OCI-LY1 (cell line): Measurements from ENCODE around the gene DGKD.

Experiments
- CTCF ChIP-seq: fragments of 200-600 bp; sonication (generic), shearing (Covaris generic); IDR thresholded peaks from 2 replicates; pipeline ENCODE4 v1.5.1; 2017; ENCODE audit warnings: mild to moderate bottlenecking, antibody characterized with exemption, low read length, moderate library complexity, mixed read lengths
- EZH2 ChIP-seq: fragments of 200-600 bp; sonication (generic), shearing (Covaris generic); IDR thresholded peaks from 2 replicates; pipeline ENCODE4 v1.8.0; 2017; ENCODE audit warnings: borderline replicate concordance, mixed run types, mild to moderate bottlenecking, antibody characterized with exemption, low read length, moderate library complexity, mixed read lengths

GRCh38 chr2:233470839-233471238 lies 116.5 kb downstream of the DGKD start:
- no peak for TF ChIP-seq EZH2
- no peak for TF ChIP-seq CTCF
